ENCODE data around the gene RPL23. TPM values are rescaled to one million over a fixed set of nuclear protein-coding genes. Genes with fewer than 3 reads are reported as not detected.

RPL23 gene
- total and polyA plus RNA-seq, 9 of the 15 experiments (the other 6 are each of a cell fraction or from before 2014, with no cell fraction given), result 1,745 to 3,667 (median 3,096) TPM

- TF ChIP-seq MEF2D (tag; conservative IDR thresholded peaks at IDR 0.05; ENCODE audit: low read depth), result no peak; the same call in 1 of the 2 replicates
- TF ChIP-seq CCAR2 (IDR thresholded peaks at IDR 0.05; ENCODE audit: low read depth, low read length), result no peak
- no peak; the same call in 1 of the 2 replicates for TF ChIP-seq THAP7 (CRISPR knock-in tag; IDR thresholded peaks at IDR 0.05)
- TF ChIP-seq SMAD1 (IDR thresholded peaks at IDR 0.05; ENCODE audit: low read depth, low read length, partially characterized antibody), result peak; percentile 85
- no peak for TF ChIP-seq ELF4 (CRISPR knock-in tag; IDR thresholded peaks at IDR 0.05)
- no peak for TF ChIP-seq ZNF57 (CRISPR knock-in tag; IDR thresholded peaks at IDR 0.05)
- TF ChIP-seq ZEB2 (IDR thresholded peaks at IDR 0.05), result no peak
- peak; percentile 82; the same call in 1 of the 2 replicates for TF ChIP-seq ZNF589 (CRISPR knock-in tag; IDR thresholded peaks at IDR 0.05; ENCODE audit: low read depth)
- no peak for TF ChIP-seq E4F1 (CRISPR knock-in tag; IDR thresholded peaks at IDR 0.05; ENCODE audit: borderline replicate concordance)
- TF ChIP-seq PATZ1 (CRISPR knock-in tag; IDR thresholded peaks at IDR 0.05; ENCODE audit: borderline replicate concordance), result no peak
- peak; percentile 95 for TF ChIP-seq DIDO1 (tag; IDR thresholded peaks at IDR 0.05; ENCODE audit: low read depth)
- 0 out of 2 replicates have a peak, but pooled peaks have one; percentile 33 for TF ChIP-seq E2F5 (CRISPR knock-in tag; IDR thresholded peaks at IDR 0.05)
- TF ChIP-seq PRMT5 (CRISPR knock-in tag; IDR thresholded peaks at IDR 0.05), result no peak
- peak; percentile 100 for TF ChIP-seq CREM (IDR thresholded peaks at IDR 0.05; ENCODE audit: low read depth)
- TF ChIP-seq KDM5B (IDR thresholded peaks at IDR 0.05; ENCODE audit: insufficient replicate concordance, low read depth, low read length), result peak; percentile 74
- peak; percentile 12; the same call in 1 of the 2 replicates for TF ChIP-seq ZNF263 (CRISPR knock-in tag; IDR thresholded peaks at IDR 0.05; ENCODE audit: borderline replicate concordance)
- no peak for TF ChIP-seq SRSF1 (IDR thresholded peaks at IDR 0.05; ENCODE audit: low read depth, low read length)
- no peak for TF ChIP-seq HIVEP1 (CRISPR knock-in tag; IDR thresholded peaks at IDR 0.05)
- no peak for TF ChIP-seq SIRT6 (IDR thresholded peaks at IDR 0.05; ENCODE audit: low read depth, low read length)
- no peak for TF ChIP-seq ZNF224 (CRISPR knock-in tag; IDR thresholded peaks at IDR 0.05)
- no peak for TF ChIP-seq CHCHD3 (CRISPR knock-in tag; IDR thresholded peaks at IDR 0.05)
- no peak for TF ChIP-seq FOXK1 (CRISPR knock-in tag; IDR thresholded peaks at IDR 0.05; ENCODE audit: borderline replicate concordance)
- peak; percentile 99 for TF ChIP-seq NFE2 (IDR thresholded peaks at IDR 0.05; ENCODE audit: low read depth)
These were observed 28.4 kb downstream of the RPL23 start, which contains the start of gene CWC25 (continued) for GRCh38 chr17:38824899-38825761.
